HG03520 (cell line): ENCODE data around the gene BBOX1.

Source experiments
- ATAC-seq: cut with Tn5 transposase; IDR thresholded peaks from one replicate; pipeline ENCODE4 v1.9.1; 2021; ENCODE audit warnings: mild to moderate bottlenecking, moderate library complexity; ENCODE audit not compliant: unreplicated experiment

BBOX1 gene

GRCh38 chr11:27024865-27025264 is 15.8 kb upstream of the BBOX1 start:
- ATAC-seq: no peak

- ATAC-seq: no peak
These were observed 15.2 kb upstream of the BBOX1 start for GRCh38 chr11:27025312-27025955.

- ATAC-seq: no peak
These were observed 14.5 kb upstream of the BBOX1 start for GRCh38 chr11:27025957-27026733.

GRCh38 chr11:27028561-27028965 is 12.1 kb upstream of the BBOX1 start:
- no peak for ATAC-seq

GRCh38 chr11:27029966-27030365 is 10.6 kb upstream of the BBOX1 start:
- no peak for ATAC-seq

GRCh38 chr11:27031754-27032153 is 8.9 kb upstream of the BBOX1 start:
- ATAC-seq: no peak

GRCh38 chr11:27039873-27040272 is 742 bp upstream of the BBOX1 start:
- ATAC-seq: no peak

GRCh38 chr11:27041141-27041899 is 705 bp downstream of the BBOX1 start:
- no peak for ATAC-seq

GRCh38 chr11:27046956-27047355 is 6.3 kb downstream of the BBOX1 start:
- ATAC-seq: no peak

- ATAC-seq: no peak
These were observed 12.1 kb downstream of the BBOX1 start for GRCh38 chr11:27052668-27053067.

- ATAC-seq: no peak
These were observed 14.6 kb downstream of the BBOX1 start for GRCh38 chr11:27055065-27055682.

GRCh38 chr11:27057091-27057780 is 16.6 kb downstream of the BBOX1 start:
- no peak for ATAC-seq

- ATAC-seq: no peak
These were observed 17.8 kb downstream of the BBOX1 start for GRCh38 chr11:27058456-27058855.

- ATAC-seq: no peak
These were observed 18.8 kb downstream of the BBOX1 start for GRCh38 chr11:27059431-27059830.

- no peak for ATAC-seq
These were observed 20.3 kb downstream of the BBOX1 start for GRCh38 chr11:27060816-27061460.

GRCh38 chr11:27061461-27061821 is 20.8 kb downstream of the BBOX1 start:
- no peak for ATAC-seq

GRCh38 chr11:27064086-27064485 is 23.5 kb downstream of the BBOX1 start:
- no peak for ATAC-seq

GRCh38 chr11:27075192-27075591 is 34.6 kb downstream of the BBOX1 start:
- ATAC-seq: no peak

GRCh38 chr11:27075655-27076054 is 35.0 kb downstream of the BBOX1 start:
- ATAC-seq: no peak

GRCh38 chr11:27076121-27076589 is 35.5 kb downstream of the BBOX1 start:
- no peak for ATAC-seq
